Breast epithelium (tissue), 4 donors: ENCODE data around the gene MBNL3. TPM values are rescaled to one million over a fixed set of nuclear protein-coding genes. Genes with fewer than 3 reads are reported as not detected.
"Not testable (repeated sequence)": the region's sequence is repeated elsewhere in the genome, so short reads cannot be mapped to it uniquely, and the experiment has no call there.

Experiments used
- DNase-seq, 2 donors: peaks; one replicate each; pipeline ENCODE4 v3.0.0-alpha.2; 2019; ENCODE audit warnings: low spot score in 2 of 2
- H3K27ac ChIP-seq, 2 donors: fragments of 200-600 bp; sonication (generic) in 1 of 2; one replicate each; pipeline ENCODE4 v1.5.1; 2016 to 2019; ENCODE audit warnings: mild to moderate bottlenecking in 1 of 2
- H3K27me3 ChIP-seq, 2 donors: fragments of 200-600 bp; sonication (generic) in 1 of 2; one replicate each; pipeline versions ENCODE4 v1.5.1 to v1.6.0; 2017 to 2019; ENCODE audit warnings: control low read depth in 1 of 2, mild to moderate bottlenecking in 1 of 2
- H3K36me3 ChIP-seq: fragments of 200-600 bp; one replicate; pipeline ENCODE4 v1.5.1; 2019
- H3K4me1 ChIP-seq, 2 donors: fragments of 200-600 bp; sonication (generic); one replicate each; pipeline ENCODE4 v1.5.1; 2016 to 2019; ENCODE audit warnings: control low read depth in 1 of 2
- H3K4me3 ChIP-seq, 3 donors: fragments of 200-600 bp; sonication (generic); 1 replicate in 2 of 3; 2 replicates in 1 of 3; pipeline ENCODE4 v1.5.1; 2016 to 2019; ENCODE audit warnings: mild to moderate bottlenecking in 3 of 3, moderate library complexity in 2 of 3
- H3K9me3 ChIP-seq, 2 donors: fragments of 200-600 bp; sonication (generic) in 1 of 2; one replicate each; pipeline ENCODE4 v1.5.1; 2016 to 2019; ENCODE audit warnings: control low read depth in 1 of 2
- CTCF ChIP-seq, 3 donors: fragments of 450-650 bp; IDR thresholded peaks; one replicate each; pipeline ENCODE4 v1.5.1; 2016 to 2017; ENCODE audit warnings: antibody characterized with exemption in 3 of 3, mild to moderate bottlenecking in 3 of 3, moderate library complexity in 3 of 3
- POLR2A ChIP-seq: fragments of 450-650 bp; IDR thresholded peaks from one replicate; pipeline ENCODE4 v1.6.1; 2016; ENCODE audit warnings: antibody characterized with exemption, mild to moderate bottlenecking, moderate library complexity
- POLR2AphosphoS5 ChIP-seq, 3 donors: sonication (generic); formaldehyde crosslinking; IDR thresholded peaks; one replicate each; pipeline ENCODE4 v1.6.1; 2017; ENCODE audit warnings: antibody characterized with exemption in 3 of 3
- intact Hi-C: fragments of 100-400 bp; cut with DNase I; formaldehyde crosslinking; loops from one replicate; pipeline ENCODE4 v1.15.1; 2023; ENCODE audit warnings: low total_unique reads
- total RNA-seq, 3 donors: library from RNA; depleted of rRNA; stranded (reverse); fragments of >200 nt; gene quantifications; one replicate each; pipeline ENCODE4 v1.1.0, GENCODE V29; 2016

Gene MBNL3
- total RNA-seq, 3 donors from 2014 or later: 7.5 to 42.6 (median 26.3) TPM

- H3K27me3 ChIP-seq: peaks cover 0 to 20% of the 10 kb centered on the region in 2 donors
- intact Hi-C loops: no loop called here
These were observed 27.0 kb downstream of the MBNL3 start for GRCh38 chrX:132461886-132462285.

GRCh38 chrX:132452911-132453550 is 35.8 kb downstream of the MBNL3 start:
- TF ChIP-seq POLR2AphosphoS5 (IDR thresholded peaks at IDR 0.05): no peak
- H3K36me3 ChIP-seq: no peaks in the 10 kb centered on the region
- no peak for DNase-seq
- H3K4me3 ChIP-seq: no peak overlapping the region
- intact Hi-C loops: no loop called here
- peaks cover 0 to 14% of the 10 kb centered on the region in 2 donors for H3K9me3 ChIP-seq
- H3K27me3 ChIP-seq: peaks cover 0 to 20% of the 10 kb centered on the region in 2 donors
- H3K27ac ChIP-seq: no peak overlapping the region
- no peaks in the 10 kb centered on the region for H3K4me1 ChIP-seq

More at GRCh38 chrX:132461886-132462285, 27.0 kb downstream of the MBNL3 start:
- Histone ChIP-seq H3K36me3 (no peaks in the 10 kb centered on the region), H3K27ac (no peak overlapping the region), H3K4me3 (no peak overlapping the region), H3K4me1 (no peaks in the 10 kb centered on the region), H3K9me3 (peaks cover 0 to 8% of the 10 kb centered on the region in 2 donors)
- TF ChIP-seq POLR2AphosphoS5 (IDR thresholded peaks at IDR 0.05): no peak
- DNase-seq: no peak

GRCh38 chrX:132445909-132446308 is 42.9 kb downstream of the MBNL3 start:
- H3K36me3 ChIP-seq, H3K27ac ChIP-seq, DNase-seq, H3K4me3 ChIP-seq, H3K27me3 ChIP-seq, intact Hi-C loops, H3K4me1 ChIP-seq: not testable (repeated sequence)
- peaks cover 10 to 33% of the 10 kb centered on the region in 2 donors for H3K9me3 ChIP-seq

- H3K9me3 ChIP-seq: peaks cover 10 to 33% of the 10 kb centered on the region in 2 donors
- H3K4me3 ChIP-seq: no peak overlapping the region
- no peaks in the 10 kb centered on the region for H3K36me3 ChIP-seq
- H3K4me1 ChIP-seq: no peaks in the 10 kb centered on the region
- intact Hi-C loops: no loop called here
- no peak for TF ChIP-seq POLR2AphosphoS5 (IDR thresholded peaks at IDR 0.05)
- no peak for TF ChIP-seq POLR2A
- no peak for TF ChIP-seq CTCF (IDR thresholded peaks at IDR 0.05)
- no peaks in the 10 kb centered on the region for H3K27me3 ChIP-seq
- no peak overlapping the region for H3K27ac ChIP-seq
- DNase-seq: no peak
These were observed 43.9 kb downstream of the MBNL3 start for GRCh38 chrX:132444936-132445335.

- no peak for TF ChIP-seq POLR2A
- TF ChIP-seq CTCF (IDR thresholded peaks at IDR 0.05): no peak
- TF ChIP-seq POLR2AphosphoS5 (IDR thresholded peaks at IDR 0.05): no peak
- Histone ChIP-seq H3K27ac (no peak overlapping the region), H3K27me3 (peaks cover 0 to 6% of the 10 kb centered on the region in 2 donors), H3K36me3 (no peaks in the 10 kb centered on the region), H3K4me3 (no peak overlapping the region), H3K9me3 (peaks cover 10 to 23% of the 10 kb centered on the region in 2 donors), H3K4me1 (no peaks in the 10 kb centered on the region)
- DNase-seq: no peak
- intact Hi-C loops: no loop called here
These were observed 45.4 kb downstream of the MBNL3 start for GRCh38 chrX:132443196-132444135.

- intact Hi-C loops: no loop called here
- no peak for DNase-seq
These were observed 46.1 kb downstream of the MBNL3 start for GRCh38 chrX:132442691-132443090.

More at GRCh38 chrX:132442691-132443090, 46.1 kb downstream of the MBNL3 start:
- Histone ChIP-seq H3K36me3 (no peaks in the 10 kb centered on the region), H3K9me3 (peaks cover 10 to 16% of the 10 kb centered on the region in 2 donors), H3K27me3 (peaks cover 0 to 6% of the 10 kb centered on the region in 2 donors), H3K4me1 (no peaks in the 10 kb centered on the region), H3K27ac (no peak overlapping the region), H3K4me3 (no peak overlapping the region)
- TF ChIP-seq CTCF (IDR thresholded peaks at IDR 0.05) (no peak), POLR2A (no peak), POLR2AphosphoS5 (IDR thresholded peaks at IDR 0.05) (no peak)
